Measurements from ENCODE around the gene GNG7.

GNG7 gene

DNA sequence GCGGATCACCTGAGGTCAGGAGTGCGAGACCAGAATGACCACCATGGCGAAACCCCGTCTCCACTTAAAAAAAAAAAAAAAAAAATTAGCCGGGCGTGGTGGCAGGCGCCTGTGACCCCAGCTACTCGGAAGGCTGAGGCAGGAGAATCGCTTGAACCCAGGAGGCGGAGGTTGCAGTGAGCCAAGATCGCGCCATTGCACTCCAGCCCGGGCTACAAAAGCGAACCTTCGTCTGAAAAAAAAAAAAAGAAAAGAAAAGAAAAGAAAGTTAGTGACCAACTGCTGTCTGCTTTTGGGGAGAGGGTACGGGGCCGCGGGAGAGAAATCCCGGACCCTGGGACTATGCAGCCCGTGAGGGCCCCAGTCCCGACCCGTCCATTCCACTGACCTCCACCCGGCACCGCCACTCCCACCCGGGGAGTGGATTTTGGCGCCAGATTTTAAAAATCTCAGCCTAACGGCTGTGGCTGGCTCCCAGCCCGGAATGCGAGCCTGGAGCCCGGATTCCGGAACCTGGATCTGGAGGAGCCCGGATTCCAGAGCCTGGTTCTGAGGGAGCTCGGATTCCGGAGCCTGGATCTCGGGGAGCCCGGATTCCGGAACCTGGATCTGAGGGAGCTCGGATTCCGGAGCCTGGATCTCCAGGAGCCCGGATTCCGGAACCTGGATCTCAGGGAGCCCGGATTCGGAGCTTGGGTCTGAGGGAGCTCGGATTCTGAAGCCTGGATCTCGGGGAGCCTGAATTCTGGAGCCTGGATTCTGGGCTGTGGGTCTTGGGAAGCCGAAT is 239.7 kb downstream of the GNG7 start:
- DNase-seq (ENCODE audit: low read depth) = no peak

DNA sequence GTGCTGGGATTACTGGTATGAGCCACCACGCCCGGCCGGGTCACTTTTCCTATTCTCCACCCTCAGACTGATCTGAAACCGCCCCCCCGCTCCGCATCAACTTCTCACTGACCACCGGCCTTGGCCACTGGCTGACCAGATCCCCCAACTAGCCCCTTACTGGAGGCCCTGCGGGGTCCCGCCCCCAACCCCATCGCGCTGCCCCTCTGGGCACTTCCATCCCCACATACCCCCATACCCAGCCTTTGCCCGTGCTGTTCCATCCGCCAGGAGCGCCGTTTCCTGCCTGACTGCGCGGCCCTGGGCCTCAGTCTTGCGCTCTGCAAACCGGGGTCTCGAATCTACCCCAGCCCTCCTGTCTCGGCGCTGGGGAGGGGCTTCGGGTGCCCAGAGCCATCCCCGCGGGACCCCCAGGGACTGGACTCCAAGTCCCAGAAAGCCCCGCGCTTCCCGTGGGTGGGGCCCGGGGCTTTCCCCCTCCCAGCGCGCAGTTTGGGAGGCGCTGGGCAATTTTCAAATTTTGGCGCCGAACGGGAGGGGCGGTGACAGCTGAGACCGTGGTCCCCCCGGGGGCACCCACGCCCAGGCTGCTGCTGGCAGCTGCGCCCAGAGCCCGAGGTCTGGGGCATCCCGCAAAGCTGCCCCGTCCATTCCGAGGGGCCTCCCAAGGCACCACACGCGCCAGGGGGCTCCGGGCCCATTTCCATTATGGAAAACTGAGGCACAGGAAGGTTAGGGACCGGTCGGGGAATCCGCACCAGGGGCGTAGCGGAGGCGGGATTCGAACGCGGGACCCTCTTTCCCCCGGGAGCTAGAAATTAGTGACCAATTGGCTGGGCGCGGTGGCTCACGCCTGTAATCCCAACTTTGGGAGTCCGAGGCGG is 240.5 kb downstream of the GNG7 start:
- DNase-seq (ENCODE audit: low read depth) = peak; percentile 52

Measured in activated T-cell treated with anti-CD3 and anti-CD28 coated beads for 24 hours (primary cell).